Stimulated activated CD8-positive, alpha-beta memory T cell treated with anti-CD3 and anti-CD28 coated beads, Interleukin-7, amount 100 ng/mL, for 48 hours (primary cell): ENCODE results near the gene MASP2.
"Not testable (repeated sequence)": the region's sequence is repeated elsewhere in the genome, so short reads cannot be mapped to it uniquely, and the experiment has no call there.

Source experiments
- DNase-seq, 2 donors: peaks; one replicate each; pipeline ENCODE4 v3.0.0-alpha.2; 2020; ENCODE audit warnings: low read depth in 1 of 2; ENCODE audit errors: extremely low read depth in 1 of 2

Gene MASP2

DNA sequence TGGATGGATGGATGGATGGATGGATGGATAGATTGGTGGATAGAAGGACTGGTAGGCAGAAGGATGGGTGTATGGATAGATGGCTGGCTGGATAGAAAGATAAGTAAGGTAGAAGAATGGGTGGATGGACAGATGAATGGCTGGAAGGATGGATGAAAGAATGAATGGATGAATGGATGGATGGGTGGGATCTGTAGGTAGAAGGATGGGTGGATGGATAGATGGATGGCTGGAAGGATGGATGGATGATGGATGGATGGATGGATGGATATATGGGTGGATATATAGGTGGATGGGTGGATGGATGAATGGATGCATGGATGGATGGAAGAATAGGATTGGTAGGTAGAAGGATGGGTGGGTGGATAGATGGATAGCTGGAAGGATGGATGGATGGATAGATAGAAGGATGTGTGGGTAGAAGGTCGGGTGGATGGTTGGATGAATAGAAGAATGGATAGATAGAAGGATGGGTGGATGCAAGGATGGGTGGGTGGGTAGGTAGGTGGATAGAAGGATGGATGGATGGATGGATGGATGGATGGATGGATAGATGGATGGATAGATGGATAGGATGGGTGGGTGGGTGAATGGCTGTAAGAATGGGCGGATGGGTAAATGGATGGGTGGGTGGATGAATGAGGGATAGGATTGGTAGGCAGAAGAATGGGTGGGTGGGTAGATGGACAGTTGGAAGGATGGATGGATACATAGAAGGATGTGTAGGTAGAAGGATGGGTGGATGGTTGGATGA lies 7.5 kb downstream of the MASP2 start:
- no peak for DNase-seq

- peak; percentile 69 to 76 for DNase-seq
Measured at GRCh38 chr1:11037740-11038182, 9.3 kb downstream of the MASP2 start.

DNA sequence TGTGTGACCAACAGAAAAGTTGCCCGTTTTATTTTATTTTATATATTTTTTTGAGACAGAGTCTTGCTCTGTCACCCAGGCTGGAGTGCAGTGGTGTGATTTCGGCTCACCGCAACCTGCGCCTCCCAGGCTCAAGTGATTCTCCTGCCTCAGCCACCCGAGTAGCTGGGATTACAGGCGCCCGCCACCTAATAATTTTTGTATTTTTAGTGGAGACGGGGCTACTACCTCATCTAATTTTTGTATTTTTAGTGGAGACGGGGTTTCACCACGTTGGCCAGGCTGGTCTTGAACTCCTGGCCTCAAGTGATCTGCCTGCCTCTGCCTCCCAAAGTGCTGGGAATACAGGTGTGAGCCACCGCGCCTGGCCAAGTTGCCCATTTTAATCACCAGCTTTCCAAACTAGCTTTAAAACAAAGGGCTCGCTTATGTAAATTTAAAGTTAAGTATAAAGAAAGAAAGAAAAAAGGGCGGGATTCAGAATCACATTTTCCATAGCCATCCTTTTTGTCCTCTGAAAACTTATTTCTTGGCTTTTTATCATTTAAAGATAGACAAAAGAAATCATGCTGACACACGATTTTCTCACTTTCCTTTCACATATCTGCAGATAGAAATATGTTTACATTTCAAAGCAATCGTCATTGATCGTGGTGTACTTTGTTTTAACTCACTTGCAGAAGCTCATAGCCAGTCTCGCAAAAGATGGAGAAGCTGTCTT lies 9.9 kb downstream of the MASP2 start:
- not testable (repeated sequence) for DNase-seq

DNA sequence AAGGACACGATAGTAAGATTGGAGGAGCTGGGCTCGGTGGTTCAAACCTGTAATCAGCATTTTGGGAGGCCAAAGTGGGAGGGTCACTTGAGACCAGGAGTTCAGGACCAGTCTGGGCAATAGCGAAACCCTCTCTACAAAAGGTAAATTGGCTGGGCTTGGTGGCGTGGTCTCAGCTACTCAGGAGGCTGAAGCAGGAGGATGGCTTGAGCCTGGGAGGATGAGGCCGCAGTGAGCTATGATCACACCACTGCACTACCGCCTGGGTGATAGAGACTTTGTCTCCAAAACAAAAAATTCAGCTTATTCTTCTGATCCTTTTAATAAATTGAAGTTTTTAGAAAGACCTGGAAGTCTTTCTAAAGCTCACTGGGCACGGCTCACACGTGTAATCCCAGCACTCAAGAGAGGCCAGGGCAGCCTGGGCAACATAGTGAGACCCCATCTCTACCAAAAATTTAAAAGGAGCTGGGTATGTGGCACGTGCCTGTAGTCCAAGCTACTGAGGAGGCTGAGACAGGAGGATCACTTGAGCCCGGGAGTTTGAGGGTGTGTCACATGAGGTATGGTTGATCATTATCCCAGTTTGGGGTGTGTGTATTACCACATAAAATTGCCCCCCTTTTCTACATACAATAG lies 15.3 kb downstream of the MASP2 start:
- no peak for DNase-seq

DNA sequence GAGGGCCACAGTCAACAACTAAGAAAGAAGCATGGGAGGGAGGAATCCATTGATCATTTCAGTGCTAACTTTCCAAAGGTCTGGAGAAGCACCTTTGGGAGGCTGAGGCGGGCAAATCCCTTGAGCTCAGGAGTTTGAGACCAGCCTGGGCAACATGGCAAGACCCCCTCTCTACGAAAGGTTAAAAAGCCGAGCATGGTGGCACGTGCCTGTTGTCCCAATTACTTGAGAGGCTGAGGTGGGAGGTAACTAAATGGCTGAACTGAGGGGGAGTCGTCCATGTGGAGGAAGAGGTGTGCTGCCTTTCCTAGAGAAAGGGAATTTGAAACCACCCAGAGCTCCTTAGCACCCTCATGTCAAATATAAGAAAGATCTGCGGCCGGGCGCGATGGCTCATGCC lies 16.2 kb downstream of the MASP2 start:
- DNase-seq, result no peak

DNA sequence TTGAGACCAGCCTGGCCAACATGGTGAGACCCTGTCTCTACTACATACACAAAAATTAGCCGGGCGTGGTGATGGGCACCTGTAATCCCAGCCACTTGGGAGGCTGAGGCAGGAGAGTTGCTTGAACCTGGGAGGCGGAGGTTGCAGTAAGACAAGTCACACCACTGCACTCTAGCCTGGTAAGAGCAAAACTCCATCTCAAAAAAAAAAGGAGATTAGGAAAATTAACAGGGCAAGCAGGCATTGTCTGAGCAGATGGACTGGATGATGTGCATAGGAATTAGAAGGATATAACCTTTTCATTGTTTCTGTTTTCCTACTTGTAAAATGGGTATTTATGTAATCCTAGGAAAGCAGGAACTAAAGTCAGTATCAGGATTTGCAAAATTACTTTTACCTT lies 19.0 kb downstream of the MASP2 start:
- DNase-seq, result no peak

DNA sequence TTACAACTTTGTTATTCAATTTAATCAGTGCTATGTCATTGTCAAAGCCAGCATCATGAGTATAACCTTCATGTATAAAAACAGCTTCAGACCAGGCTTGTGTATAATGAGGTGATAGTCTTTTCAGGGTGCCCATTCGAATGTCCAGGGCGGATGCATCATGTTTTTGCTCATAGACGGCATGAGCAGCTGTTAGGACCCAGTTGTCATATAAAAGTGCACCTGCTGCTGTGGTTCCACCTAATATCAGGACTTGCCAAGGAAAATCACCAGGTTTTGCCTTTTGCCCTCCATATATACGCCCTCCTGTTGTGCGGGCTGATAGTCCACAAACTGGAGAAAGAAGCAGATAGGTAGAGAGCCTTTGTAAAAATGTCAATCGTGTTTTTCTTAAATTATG lies 19.7 kb downstream of the MASP2 start:
- no peak for DNase-seq

DNA sequence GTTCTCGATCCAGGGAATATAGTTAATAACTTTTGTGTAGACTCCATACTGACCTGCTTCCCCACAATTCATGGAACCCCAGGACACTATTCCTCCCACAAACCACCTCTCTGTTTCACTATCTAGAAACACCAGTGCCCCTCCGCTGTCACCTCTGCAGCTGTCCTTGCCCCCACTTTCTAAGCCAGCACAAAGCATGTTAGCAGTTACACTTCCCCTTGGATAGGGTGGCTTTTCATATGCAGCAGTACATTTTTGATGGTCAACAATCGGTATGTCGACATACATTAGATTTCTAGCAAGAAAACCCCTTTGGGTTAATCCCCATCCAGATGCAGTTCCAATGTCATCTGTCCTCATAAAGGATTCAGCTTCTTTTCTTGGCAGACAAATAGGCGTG lies 20.1 kb downstream of the MASP2 start:
- no peak for DNase-seq

DNA sequence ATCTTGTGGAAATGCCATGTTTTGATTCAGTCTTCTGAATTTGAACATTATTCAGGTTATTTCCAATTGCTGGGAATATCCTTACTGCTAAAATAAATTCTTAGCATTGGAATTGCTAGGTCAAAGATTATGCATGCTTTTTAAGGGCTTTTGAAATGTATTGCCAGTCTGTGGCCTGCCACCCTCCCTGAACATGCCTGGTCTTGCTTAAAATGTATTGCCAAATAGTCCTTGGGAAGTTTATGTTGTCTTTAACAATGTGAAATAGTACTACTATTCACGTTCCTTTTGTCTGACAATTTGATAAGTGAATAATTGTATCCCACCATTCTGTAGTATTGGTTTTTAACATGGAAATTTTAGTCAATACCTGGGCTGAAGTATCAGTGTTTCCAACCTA lies 21.0 kb downstream of the MASP2 start:
- DNase-seq, result no peak

DNA sequence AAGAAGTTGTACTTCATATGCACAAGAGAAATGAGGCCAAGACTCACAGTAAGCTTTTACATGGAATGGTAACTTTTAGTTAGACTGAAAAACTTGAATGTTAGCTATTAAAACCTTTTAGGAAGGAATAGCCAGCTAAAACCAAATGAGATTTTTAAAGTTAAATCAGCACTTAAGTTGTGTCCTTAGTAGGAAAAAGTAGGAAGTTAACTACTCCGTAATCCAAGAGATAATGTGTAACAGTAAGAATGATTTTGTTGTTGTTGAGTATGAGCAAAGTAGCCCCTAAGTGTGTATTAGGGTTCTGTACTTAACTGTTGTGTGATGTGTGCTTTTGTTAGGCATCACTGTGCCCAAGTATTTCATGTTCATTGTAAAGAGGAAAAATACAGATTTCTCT lies 21.4 kb downstream of the MASP2 start:
- DNase-seq, result no peak

DNA sequence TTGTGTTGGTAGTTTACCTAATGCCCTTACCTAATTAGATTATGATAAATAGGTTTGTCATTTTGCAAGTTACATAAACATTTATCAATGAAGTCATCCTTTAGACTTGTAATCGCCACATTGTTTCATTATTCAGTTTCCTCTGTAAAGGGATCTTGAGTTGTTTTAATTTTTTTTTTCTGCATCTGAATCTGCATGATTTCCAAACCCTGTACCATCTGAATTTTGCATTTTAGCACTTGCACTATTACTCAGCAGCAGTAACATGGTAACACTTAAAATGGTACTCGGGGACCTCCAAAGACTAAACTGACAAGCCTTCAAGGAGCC lies 22.2 kb downstream of the MASP2 start:
- no peak for DNase-seq

- DNase-seq, result no peak
Measured at GRCh38 chr1:11024154-11024873, 22.7 kb downstream of the MASP2 start.

- DNase-seq, result no peak
Measured at GRCh38 chr1:11023201-11023600, 23.8 kb downstream of the MASP2 start.

DNA sequence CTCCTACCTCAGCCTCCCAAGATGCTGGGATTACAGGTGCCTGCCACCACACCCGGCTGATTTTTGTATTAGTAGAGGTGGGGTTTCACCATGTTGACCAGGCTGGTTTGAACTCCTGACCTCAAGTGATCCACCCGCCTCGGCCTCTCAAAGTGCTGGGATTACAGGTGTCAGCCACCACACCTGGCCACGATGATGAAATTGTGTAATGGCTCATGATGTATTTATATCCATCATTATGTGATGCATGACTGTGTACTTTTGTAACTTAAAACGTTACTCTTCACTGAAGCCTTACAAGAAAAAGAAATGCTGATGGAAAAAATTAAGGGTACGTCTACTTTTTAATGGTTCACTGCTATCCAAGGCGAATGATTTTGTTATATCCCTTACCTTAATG lies 27.1 kb downstream of the MASP2 start:
- no peak for DNase-seq

DNA sequence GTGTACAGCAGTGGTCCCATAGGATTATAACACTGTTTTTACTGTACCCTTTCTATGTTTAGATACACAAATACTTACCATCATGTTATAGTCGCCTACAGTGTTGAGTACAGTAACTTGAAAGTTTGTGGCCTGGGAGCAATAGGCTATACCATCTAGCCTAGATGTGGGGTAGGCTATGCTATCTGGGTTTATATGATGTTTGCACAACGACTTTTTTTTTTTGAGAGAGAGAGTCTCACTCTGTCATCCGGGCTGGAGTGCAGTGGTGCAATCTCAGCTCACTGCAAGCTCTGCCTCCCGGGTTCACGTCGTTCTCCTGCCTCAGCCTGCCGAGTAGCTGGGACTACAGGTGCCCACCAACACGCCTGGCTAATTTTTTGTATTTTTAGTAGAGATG lies 27.7 kb downstream of the MASP2 start:
- DNase-seq, result not testable (repeated sequence)

DNA sequence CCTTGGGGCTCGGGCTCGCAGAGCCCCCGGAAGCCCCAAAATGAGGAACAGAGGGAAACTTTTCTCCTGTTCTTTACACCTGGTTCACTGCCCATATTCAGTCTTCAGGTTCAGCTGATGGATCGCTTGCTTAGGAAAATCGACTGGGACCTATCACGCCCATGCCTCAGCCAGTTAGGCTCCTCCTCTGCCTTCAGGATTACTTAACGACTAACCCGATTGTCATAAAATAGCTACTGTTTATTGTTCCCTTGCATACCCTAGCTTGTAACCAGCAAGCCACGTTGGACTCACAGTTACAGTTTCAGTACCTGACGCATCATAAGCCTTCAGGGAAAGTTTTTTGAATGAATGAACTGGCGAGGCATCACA lies 33.9 kb downstream of the MASP2 start:
- no peak for DNase-seq

DNA sequence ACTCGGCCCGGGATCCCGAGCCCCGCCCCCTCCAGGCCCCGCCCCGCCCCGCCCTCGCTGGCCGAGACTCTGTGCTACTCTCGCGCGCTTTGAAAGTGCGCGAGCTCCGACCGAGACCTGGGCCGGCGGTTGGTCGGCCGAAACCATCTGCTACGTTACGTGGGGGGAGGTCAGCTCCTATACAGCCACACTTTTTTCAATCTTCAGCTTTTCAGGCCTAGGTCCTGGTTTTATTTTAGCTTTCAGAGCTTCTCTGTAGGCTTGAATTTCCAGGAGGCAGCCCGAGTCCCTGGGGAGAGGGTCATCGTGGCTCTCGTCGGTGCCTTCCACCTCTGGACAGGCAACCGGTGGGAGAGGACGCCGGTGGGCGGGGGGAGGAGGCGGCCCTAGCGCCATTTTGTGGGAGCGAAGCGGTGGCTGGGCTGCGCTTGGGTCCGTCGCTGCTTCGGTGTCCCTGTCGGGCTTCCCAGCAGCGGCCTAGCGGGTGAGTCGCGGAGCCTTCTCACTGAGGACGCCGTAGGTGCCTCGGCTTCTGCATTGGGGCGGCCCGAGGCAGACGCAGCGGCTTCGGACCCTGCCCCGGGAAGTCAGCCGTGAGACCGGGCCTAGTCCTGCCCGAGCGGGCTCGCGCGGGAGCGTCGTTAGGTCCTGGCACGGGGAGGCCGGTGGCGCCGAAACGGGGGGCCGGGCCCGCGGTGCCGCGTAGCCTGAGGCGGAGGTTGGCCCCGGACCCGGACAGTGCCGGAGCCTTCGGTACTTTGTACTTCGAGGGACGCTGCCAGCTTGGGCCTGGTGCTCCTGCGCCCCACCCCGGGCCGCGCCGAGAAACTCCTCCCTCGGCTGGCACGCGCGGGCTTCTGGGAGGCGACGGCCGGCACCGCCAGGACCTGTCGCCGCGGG lies 34.5 kb downstream of the MASP2 start, which contains the start of gene TARDBP:
Gene TARDBP (plus strand): TSS at position 395 of the 900 bp plus-strand sequence. CDS start 1,074 bp downstream, outside the sequence.
- DNase-seq, result peak; percentile 81

GRCh38 chr1:11000526-11000925 lies 46.5 kb downstream of the MASP2 start:
- no peak for DNase-seq

DNA sequence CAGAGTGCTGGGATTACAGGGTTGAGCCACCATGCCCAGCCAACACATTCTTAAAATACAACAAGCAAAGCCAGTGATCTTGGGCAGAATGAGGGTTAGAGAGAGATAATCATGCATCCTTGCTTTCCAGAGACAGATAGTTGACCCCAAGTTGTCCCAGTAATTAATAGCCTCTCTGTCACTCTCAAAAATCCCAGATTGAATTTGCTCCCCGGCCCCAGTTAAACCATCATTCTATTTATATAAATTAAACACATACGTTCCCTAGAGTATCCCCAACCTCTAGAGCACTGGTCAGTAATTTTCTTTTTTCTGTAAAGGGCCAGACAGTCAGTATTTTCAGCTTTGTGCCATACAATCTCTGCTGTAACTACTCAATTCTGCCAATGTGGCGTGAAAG lies 50.9 kb downstream of the MASP2 start:
- DNase-seq, result no peak

GRCh38 chr1:10992864-10993263 lies 54.2 kb downstream of the MASP2 start:
- no peak for DNase-seq
